ENCODE data around the gene EFL1.

- no peak for TF ChIP-seq POLR2A (IDR thresholded peaks at IDR 0.05; ENCODE audit: low read length)
- no peak for TF ChIP-seq GATA1 (IDR thresholded peaks at IDR 0.05; ENCODE audit: low read depth, low read length)
These were observed 121.6 kb downstream of the EFL1 start for GRCh38 chr15:82140886-82141285.

Measured in erythroblast (primary cell).